Measurements from ENCODE around the gene ACTA1. TPM values are rescaled to one million over a fixed set of nuclear protein-coding genes. Genes with fewer than 3 reads are reported as not detected.

ACTA1 gene
- total RNA-seq, 6 experiments from 2014 or later = not detected

DNA sequence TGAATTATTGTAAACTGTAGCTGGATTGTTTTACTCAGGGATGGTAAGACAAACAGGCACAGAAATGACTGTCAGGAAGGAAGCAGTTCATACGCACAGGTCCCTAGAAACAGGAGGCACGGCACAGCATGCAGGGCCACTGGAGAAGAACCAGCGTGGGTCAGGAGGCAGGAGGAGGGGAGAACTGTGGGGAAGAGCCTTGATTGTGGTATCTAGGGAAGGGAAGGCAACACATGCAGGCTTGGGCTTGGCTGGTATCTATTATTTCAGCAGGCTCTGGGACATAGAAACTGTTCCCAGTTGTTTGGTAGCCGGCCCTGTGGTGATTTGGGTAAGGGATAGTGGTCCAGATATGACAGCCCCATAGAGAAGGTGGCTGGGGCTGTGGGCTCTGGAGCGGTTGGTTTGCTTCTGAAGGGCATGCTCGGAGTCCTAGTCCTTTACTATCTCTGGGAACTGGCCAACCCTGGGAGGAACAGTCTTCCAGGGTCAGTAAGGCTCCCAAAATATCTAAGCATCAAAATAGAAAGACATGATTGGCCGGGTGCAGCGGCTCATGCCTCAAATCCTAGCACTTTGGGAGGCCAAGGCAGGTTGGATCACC lies 47.9 kb downstream of the ACTA1 start:
- peaks cover under 1% of the 10 kb centered on the region; the same call in 1 of the 2 replicates for H3K27me3 Mint-ChIP-seq (ENCODE audit: insufficient read depth)
- peaks cover 37% of the 10 kb centered on the region for H3K4me1 Mint-ChIP-seq (ENCODE audit: low read depth)
- H3K9me3 Mint-ChIP-seq = no peaks in the 10 kb centered on the region
- H3K27ac Mint-ChIP-seq = no peak overlapping the region; the same call in 1 of the 2 replicates
- H3K36me3 Mint-ChIP-seq (ENCODE audit: low read depth) = no peaks in the 10 kb centered on the region; the same call in 1 of the 2 replicates
- H3K4me3 Mint-ChIP-seq = no peak overlapping the region
- DNase-seq = no peak
- TF ChIP-seq CTCF (IDR thresholded peaks at IDR 0.05) = no peak

GRCh38 chr1:229384822-229385221 lies 49.1 kb downstream of the ACTA1 start:
- Mint-ChIP-seq H3K9me3 (no peaks in the 10 kb centered on the region), H3K27ac (no peak overlapping the region), H3K27me3 (ENCODE audit: insufficient read depth) (peaks cover 7% of the 10 kb centered on the region; the same call in 1 of the 2 replicates), H3K4me1 (ENCODE audit: low read depth) (peaks cover 35% of the 10 kb centered on the region), H3K4me3 (no peak overlapping the region), H3K36me3 (ENCODE audit: low read depth) (no peaks in the 10 kb centered on the region)
- no peak for DNase-seq
- no peak for TF ChIP-seq CTCF (IDR thresholded peaks at IDR 0.05)

- TF ChIP-seq CTCF (IDR thresholded peaks at IDR 0.05) = no peak
- Mint-ChIP-seq H3K9me3 (no peaks in the 10 kb centered on the region), H3K36me3 (ENCODE audit: low read depth) (no peaks in the 10 kb centered on the region), H3K27ac (no peak overlapping the region), H3K4me3 (no peak overlapping the region), H3K27me3 (ENCODE audit: insufficient read depth) (peaks cover 10% of the 10 kb centered on the region), H3K4me1 (ENCODE audit: low read depth) (peaks cover 27% of the 10 kb centered on the region)
- DNase-seq = peak; percentile 5
These were observed 49.9 kb downstream of the ACTA1 start for GRCh38 chr1:229383961-229384360.

DNA sequence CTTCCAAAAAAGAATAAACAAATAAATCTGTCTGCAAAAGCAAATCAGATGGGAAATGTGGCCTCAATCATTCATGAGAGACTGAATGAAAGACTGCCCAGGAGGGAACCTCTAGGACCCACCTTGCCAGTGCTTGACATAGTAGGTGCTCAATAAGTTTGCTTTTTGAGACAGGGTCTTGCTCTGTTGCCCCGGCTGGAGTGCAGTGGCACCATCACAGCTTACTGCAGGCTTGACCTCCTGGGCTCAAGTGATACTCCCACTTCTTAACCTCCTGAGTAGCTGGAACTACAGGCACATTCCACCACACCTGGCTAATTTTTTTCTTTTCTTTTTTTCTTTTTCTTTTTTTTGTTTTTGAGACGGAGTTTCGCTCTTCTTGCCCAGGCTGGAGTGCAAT lies 50.7 kb downstream of the ACTA1 start:
- DNase-seq = no peak
- no peaks in the 10 kb centered on the region for H3K36me3 Mint-ChIP-seq (ENCODE audit: low read depth)
- H3K27me3 Mint-ChIP-seq (ENCODE audit: insufficient read depth) = peaks cover 10% of the 10 kb centered on the region
- H3K4me1 Mint-ChIP-seq (ENCODE audit: low read depth) = peaks cover 19% of the 10 kb centered on the region
- H3K27ac Mint-ChIP-seq = no peak overlapping the region
- H3K9me3 Mint-ChIP-seq = no peaks in the 10 kb centered on the region
- TF ChIP-seq CTCF (IDR thresholded peaks at IDR 0.05) = no peak
- H3K4me3 Mint-ChIP-seq = no peak overlapping the region

Other genes with a start within 250 kb of the ACTA1 start
- 10 to 100 TPM; 34.7 to 64.2 (median 41.3) TPM for gene RAB4A, start 163.0 kb downstream of the ACTA1 start, total RNA-seq (2021; fragmentation: NEBNext Ultra II Directional; extraction: Animal tissue kit (Norgen Biotek cat#: 25700))
- 1 to 10 TPM; 4.6 to 6.4 (median 5.7) TPM for gene CCSAP, start 91.0 kb downstream of the ACTA1 start, total RNA-seq (2021; fragmentation: NEBNext Ultra II Directional; extraction: Animal tissue kit (Norgen Biotek cat#: 25700))
- 10 to 100 TPM; 34.3 to 42.8 (median 36.0) TPM for gene NUP133, start 74.2 kb upstream of the ACTA1 start, total RNA-seq (2021; fragmentation: NEBNext Ultra II Directional; extraction: Animal tissue kit (Norgen Biotek cat#: 25700))
- gene ABCB10, start 124.6 kb upstream of the ACTA1 start, total RNA-seq (2021; fragmentation: NEBNext Ultra II Directional; extraction: Animal tissue kit (Norgen Biotek cat#: 25700)) = 10 to 100 TPM; 16.1 to 21.0 (median 18.4) TPM
- gene TAF5L, start 192.0 kb upstream of the ACTA1 start, total RNA-seq (2021; fragmentation: NEBNext Ultra II Directional; extraction: Animal tissue kit (Norgen Biotek cat#: 25700)) = 10 to 100 TPM; 17.6 to 20.7 (median 20.3) TPM
- gene URB2, start 192.2 kb upstream of the ACTA1 start, total RNA-seq (2021; fragmentation: NEBNext Ultra II Directional; extraction: Animal tissue kit (Norgen Biotek cat#: 25700)) = 10 to 100 TPM in 3 of 6 experiments, 1 to 10 TPM in 3; 8.8 to 12.6 (median 9.8) TPM

All from HFFc6 (cell line).